Ishikawa (cell line): Measurements from ENCODE around the gene KCNQ5.

Source experiments
- CEBPB ChIP-seq: IDR thresholded peaks from 2 replicates; pipeline ENCODE4 v1.6.1; 2012
- CREB1 ChIP-seq: IDR thresholded peaks from 2 replicates; pipeline ENCODE4 v1.6.1; 2012; ENCODE audit warnings: low read depth
- EGR1 ChIP-seq: IDR thresholded peaks from 2 replicates; pipeline ENCODE4 v1.6.1; 2012
- EP300 ChIP-seq: IDR thresholded peaks from 2 replicates; pipeline ENCODE4 v1.6.1; 2012; ENCODE audit warnings: borderline replicate concordance
- FOXM1 ChIP-seq: IDR thresholded peaks from 2 replicates; pipeline ENCODE4 v1.6.1; 2012; ENCODE audit warnings: low read depth, borderline replicate concordance
- MAX ChIP-seq: IDR thresholded peaks from 2 replicates; pipeline ENCODE4 v1.6.1; 2012
- NFIC ChIP-seq: IDR thresholded peaks from 2 replicates; pipeline ENCODE4 v1.6.1; 2012
- RAD21 ChIP-seq: IDR thresholded peaks from 2 replicates; pipeline ENCODE4 v1.6.1; 2012; ENCODE audit warnings: low read depth
- REST ChIP-seq: IDR thresholded peaks from 2 replicates; pipeline ENCODE4 v1.6.1; 2012; ENCODE audit warnings: low read depth, mild to moderate bottlenecking
- TAF1 ChIP-seq: IDR thresholded peaks from 2 replicates; pipeline ENCODE4 v1.6.1; 2012; ENCODE audit warnings: low read depth, mild to moderate bottlenecking
- TCF12 ChIP-seq: IDR thresholded peaks from 2 replicates; pipeline ENCODE4 v1.6.1; 2012; ENCODE audit warnings: low read depth
- TEAD4 ChIP-seq: IDR thresholded peaks from 2 replicates; pipeline ENCODE4 v1.6.1; 2012
- YY1 ChIP-seq: IDR thresholded peaks from 2 replicates; pipeline ENCODE4 v1.6.1; 2012; ENCODE audit warnings: low read depth
- ZBTB7A ChIP-seq: IDR thresholded peaks from 2 replicates; pipeline ENCODE4 v1.6.1; 2012; ENCODE audit warnings: low read depth
- TF ChIP-seq, protein P1 (sequence below): IDR thresholded peaks from 2 replicates; pipeline ENCODE4 v1.6.1; 2012

Gene KCNQ5

GRCh38 chr6:72948153-72948552 is 326.3 kb downstream of the KCNQ5 start:
- TF ChIP-seq NFIC = no peak
- TF ChIP-seq FOXM1 = no peak
- TF ChIP-seq YY1 = no peak
- no peak for TF ChIP-seq CREB1
- no peak for TF ChIP-seq RAD21
- no peak for TF ChIP-seq CEBPB
- no peak for TF ChIP-seq EP300
- no peak for TF ChIP-seq EGR1
- TF ChIP-seq ZBTB7A = no peak
- TF ChIP-seq TCF12 = no peak
- no peak for TF ChIP-seq TEAD4
- no peak for TF ChIP-seq MAX
- TF ChIP-seq, protein P1, sequence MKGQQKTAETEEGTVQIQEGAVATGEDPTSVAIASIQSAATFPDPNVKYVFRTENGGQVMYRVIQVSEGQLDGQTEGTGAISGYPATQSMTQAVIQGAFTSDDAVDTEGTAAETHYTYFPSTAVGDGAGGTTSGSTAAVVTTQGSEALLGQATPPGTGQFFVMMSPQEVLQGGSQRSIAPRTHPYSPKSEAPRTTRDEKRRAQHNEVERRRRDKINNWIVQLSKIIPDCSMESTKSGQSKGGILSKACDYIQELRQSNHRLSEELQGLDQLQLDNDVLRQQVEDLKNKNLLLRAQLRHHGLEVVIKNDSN = no peak

- TF ChIP-seq TCF12 (no peak), MAX (no peak), FOXM1 (no peak)
- TF ChIP-seq, protein P1 = no peak
These were observed 328.4 kb downstream of the KCNQ5 start for GRCh38 chr6:72950114-72950860.

- TF ChIP-seq TCF12 (no peak), FOXM1 (no peak), MAX (no peak), CREB1 (no peak), REST (no peak), CEBPB (no peak), RAD21 (no peak), TAF1 (no peak), NFIC (no peak), TEAD4 (no peak), EP300 (no peak), ZBTB7A (no peak), EGR1 (no peak), YY1 (no peak)
- TF ChIP-seq, protein P1 = no peak
These were observed 331.2 kb downstream of the KCNQ5 start for GRCh38 chr6:72952808-72953630.

DNA sequence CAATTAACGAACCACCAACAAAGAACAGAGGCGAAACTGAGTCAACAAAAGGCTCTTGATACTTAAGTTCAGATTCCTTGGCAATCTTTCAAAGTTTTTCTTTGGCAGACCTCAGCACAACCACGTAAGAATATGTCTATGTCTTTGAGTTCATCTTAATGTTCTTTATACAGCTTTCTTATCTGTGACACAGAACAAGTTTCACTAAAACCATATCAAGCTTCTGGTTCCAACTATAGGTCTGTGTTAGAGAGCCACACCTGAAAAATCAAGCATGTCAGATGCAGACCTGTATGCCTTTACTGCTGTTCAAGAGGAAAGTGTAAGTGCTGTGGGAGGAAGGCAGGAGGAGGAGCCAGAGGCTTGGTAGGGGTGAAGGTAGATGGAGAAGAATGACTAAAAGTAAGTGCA is 332.1 kb downstream of the KCNQ5 start:
- no peak for TF ChIP-seq TAF1
- TF ChIP-seq EP300 = no peak

DNA sequence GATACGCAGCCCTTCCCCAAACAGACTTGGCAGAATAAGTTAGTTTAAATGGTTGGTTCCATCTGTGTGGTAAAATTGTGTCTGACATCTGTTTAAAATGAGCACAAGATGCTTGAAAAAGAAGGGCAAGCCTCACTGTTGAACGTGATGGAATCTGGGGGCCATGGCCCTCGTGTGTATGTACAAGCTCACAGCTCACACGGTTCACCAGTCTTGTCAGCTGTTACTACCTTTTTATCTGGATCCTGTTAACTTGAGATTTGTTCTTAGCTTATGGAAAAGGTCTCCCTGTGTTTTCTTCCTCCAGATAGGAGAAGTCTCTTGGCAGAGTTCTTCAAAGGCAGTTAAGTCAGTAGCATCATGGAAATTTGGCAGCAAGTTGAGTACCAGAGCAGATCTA is 332.9 kb downstream of the KCNQ5 start:
- TF ChIP-seq FOXM1 = no peak
- no peak for TF ChIP-seq TCF12
- TF ChIP-seq YY1 = no peak
- no peak for TF ChIP-seq RAD21
- no peak for TF ChIP-seq TEAD4
- no peak for TF ChIP-seq MAX
- no peak for TF ChIP-seq CREB1
- TF ChIP-seq TAF1 = no peak
- TF ChIP-seq NFIC = no peak
- TF ChIP-seq EP300 = no peak
- no peak for TF ChIP-seq ZBTB7A
- TF ChIP-seq REST = no peak
- TF ChIP-seq EGR1 = no peak
- TF ChIP-seq, protein P1 = no peak
- no peak for TF ChIP-seq CEBPB
